Naive thymus-derived CD8-positive, alpha-beta T cell (primary cell): ENCODE measurements around the gene PRELID2. TPM values are rescaled to one million over a fixed set of nuclear protein-coding genes. Genes with fewer than 3 reads are reported as not detected.

Experiments
- ATAC-seq, 2 donors: fragments of 150-1000 bp; cut with Tn5 transposase in 1 of 2; sonication (Bioruptor Pico), chemical (Tn5 transposase) in 1 of 2; 1 replicate in 1 of 2; 2 replicates in 1 of 2; pipeline ENCODE4 v1.10.0; 2021; ENCODE audit warnings: mild to moderate bottlenecking in 2 of 2, moderate library complexity in 2 of 2
- POLR2A ChIA-PET: fragments of 350-600 bp; sonication (Branson Sonifier 250); formaldehyde crosslinking; loops from one replicate; lab custom pipeline; 2021; ENCODE audit warnings: antibody characterized with exemption; lab: Charles Lee
- DNase-seq, 10 donors: peaks; one replicate each; pipeline versions ENCODE4 v3.0.0 to v3.0.0-alpha.2; 2020 to 2022
- H3K27ac Mint-ChIP-seq, 10 donors: one replicate each; pipeline ENCODE4 v1.8.0; 2020 to 2022; ENCODE audit warnings: mild to moderate bottlenecking in 10 of 10, mixed read lengths in 10 of 10, moderate library complexity in 4 of 10, inconsistent platforms in 1 of 10
- H3K27me3 Mint-ChIP-seq, 5 donors: one replicate each; pipeline ENCODE4 v1.8.0; 2021 to 2022; ENCODE audit warnings: mixed read lengths in 5 of 5
- H3K36me3 Mint-ChIP-seq, 3 donors: one replicate each; pipeline ENCODE4 v1.8.0; 2020 to 2022; ENCODE audit warnings: mixed read lengths in 3 of 3, mild to moderate bottlenecking in 2 of 3, inconsistent platforms in 1 of 3
- H3K4me1 Mint-ChIP-seq, 4 donors: one replicate each; pipeline ENCODE4 v1.8.0; 2021 to 2022; ENCODE audit warnings: mixed read lengths in 4 of 4
- H3K4me3 Mint-ChIP-seq, 10 donors: one replicate each; pipeline ENCODE4 v1.8.0; 2020 to 2022; ENCODE audit warnings: mild to moderate bottlenecking in 10 of 10, mixed read lengths in 10 of 10, moderate library complexity in 6 of 10, inconsistent platforms in 1 of 10
- H3K9me3 Mint-ChIP-seq, 9 donors: one replicate each; pipeline ENCODE4 v1.8.0; 2020 to 2022; ENCODE audit warnings: mixed read lengths in 9 of 9, mild to moderate bottlenecking in 3 of 9, inconsistent platforms in 1 of 9, moderate library complexity in 1 of 9
- polyA plus RNA-seq, 3 donors: library from polyadenylated mRNA; unstranded; fragments of 300-500 nt; fragmentation: Illumina TruSeq; gene quantifications; one replicate each; pipeline ENCODE4 v1.2.3, GENCODE V29; 2021
- total RNA-seq, 8 experiments: library from RNA in 2 of 8; stranded (reverse) in 2 of 8; gene quantifications; one replicate each; pipeline ENCODE4 v1.2.3 and lab custom pipeline; 2021 to 2026

The PRELID2 gene
- total and polyA plus RNA-seq, 5 experiments from 2014 or later: 0.38 TPM; not detected in 4

GRCh38 chr5:145780982-145781381 is 54.2 kb downstream of the PRELID2 start:
- POLR2A ChIA-PET: no interaction called here
- Mint-ChIP-seq H3K36me3 (no peaks in the 10 kb centered on the region), H3K9me3 (no peaks in the 10 kb centered on the region), H3K4me3 (no peak overlapping the region), H3K27ac (no peak overlapping the region), H3K27me3 (peaks cover 0 to 7% (median 0%) of the 10 kb centered on the region in 5 donors), H3K4me1 (no peaks in the 10 kb centered on the region)
- no peak for DNase-seq
- ATAC-seq: no peak

GRCh38 chr5:145778144-145778900 is 56.8 kb downstream of the PRELID2 start:
- Mint-ChIP-seq H3K4me3 (no peak overlapping the region), H3K27ac (no peak overlapping the region)
- no peak for ATAC-seq

GRCh38 chr5:145777445-145778063 is 57.6 kb downstream of the PRELID2 start:
- Mint-ChIP-seq H3K27ac (no peak overlapping the region), H3K36me3 (no peaks in the 10 kb centered on the region), H3K27me3 (no peaks in the 10 kb centered on the region), H3K9me3 (no peaks in the 10 kb centered on the region), H3K4me1 (no peaks in the 10 kb centered on the region), H3K4me3 (no peak overlapping the region)
- no peak for DNase-seq
- POLR2A ChIA-PET: no interaction called here
- no peak for ATAC-seq

More at GRCh38 chr5:145778144-145778900, 56.8 kb downstream of the PRELID2 start:
- no peak for DNase-seq
- Mint-ChIP-seq H3K27me3 (peaks cover 0 to 6% (median 0%) of the 10 kb centered on the region in 5 donors), H3K4me1 (no peaks in the 10 kb centered on the region), H3K36me3 (no peaks in the 10 kb centered on the region), H3K9me3 (no peaks in the 10 kb centered on the region)
- POLR2A ChIA-PET: no interaction called here

GRCh38 chr5:145776886-145777285 is 58.3 kb downstream of the PRELID2 start:
- POLR2A ChIA-PET: no interaction called here

GRCh38 chr5:145775893-145776444 is 59.2 kb downstream of the PRELID2 start:
- ATAC-seq (no peak), DNase-seq (no peak)
- Mint-ChIP-seq H3K27me3 (no peaks in the 10 kb centered on the region), H3K9me3 (peaks cover 0 to 8% (median 0%) of the 10 kb centered on the region in 9 donors), H3K27ac (no peak overlapping the region), H3K36me3 (no peaks in the 10 kb centered on the region), H3K4me1 (peaks cover 0 to 2% (median 0%) of the 10 kb centered on the region in 4 donors), H3K4me3 (no peak overlapping the region)
- POLR2A ChIA-PET: no interaction called here

More at GRCh38 chr5:145776886-145777285, 58.3 kb downstream of the PRELID2 start:
- ATAC-seq (no peak), DNase-seq (no peak)
- Mint-ChIP-seq H3K4me3 (no peak overlapping the region), H3K27me3 (no peaks in the 10 kb centered on the region), H3K36me3 (no peaks in the 10 kb centered on the region), H3K27ac (no peak overlapping the region), H3K4me1 (no peaks in the 10 kb centered on the region), H3K9me3 (no peaks in the 10 kb centered on the region)

- DNase-seq: no peak
- Mint-ChIP-seq H3K36me3 (no peaks in the 10 kb centered on the region), H3K9me3 (peaks cover 0 to 9% (median 0%) of the 10 kb centered on the region in 9 donors), H3K27ac (no peak overlapping the region), H3K4me1 (peaks cover 0 to 2% (median 0%) of the 10 kb centered on the region in 4 donors), H3K4me3 (no peak overlapping the region), H3K27me3 (no peaks in the 10 kb centered on the region)
- ATAC-seq: no peak
- POLR2A ChIA-PET: no interaction called here
These were observed 59.7 kb downstream of the PRELID2 start for GRCh38 chr5:145775411-145775810.

GRCh38 chr5:145774442-145774841 is 60.7 kb downstream of the PRELID2 start:
- Mint-ChIP-seq H3K9me3 (peaks cover 0 to 9% (median 0%) of the 10 kb centered on the region in 9 donors), H3K27me3 (no peaks in the 10 kb centered on the region), H3K27ac (no peak overlapping the region), H3K4me1 (peaks cover 0 to 2% (median 0%) of the 10 kb centered on the region in 4 donors), H3K36me3 (no peaks in the 10 kb centered on the region), H3K4me3 (no peak overlapping the region)
- POLR2A ChIA-PET: no interaction called here
- ATAC-seq: no peak
- DNase-seq: no peak

- peaks cover 0 to 9% (median 0%) of the 10 kb centered on the region in 9 donors for H3K9me3 Mint-ChIP-seq
- DNase-seq (no peak), ATAC-seq (no peak)
- peaks cover 0 to 2% (median 0%) of the 10 kb centered on the region in 4 donors for H3K4me1 Mint-ChIP-seq
- no peaks in the 10 kb centered on the region for H3K36me3 Mint-ChIP-seq
- H3K4me3 Mint-ChIP-seq: no peak overlapping the region
- POLR2A ChIA-PET: no interaction called here
- no peak overlapping the region for H3K27ac Mint-ChIP-seq
- no peaks in the 10 kb centered on the region for H3K27me3 Mint-ChIP-seq
These were observed 62.7 kb downstream of the PRELID2 start for GRCh38 chr5:145772466-145772865.

GRCh38 chr5:145768863-145769262 is 66.3 kb downstream of the PRELID2 start:
- Mint-ChIP-seq H3K27ac (no peak overlapping the region), H3K27me3 (no peaks in the 10 kb centered on the region), H3K36me3 (no peaks in the 10 kb centered on the region), H3K4me3 (no peak overlapping the region), H3K9me3 (peaks cover 0 to 9% (median 0%) of the 10 kb centered on the region in 9 donors), H3K4me1 (peaks cover 0 to 2% (median 0%) of the 10 kb centered on the region in 4 donors)
- DNase-seq (no peak), ATAC-seq (no peak)
- POLR2A ChIA-PET: no interaction called here

GRCh38 chr5:145764325-145764724 is 70.8 kb downstream of the PRELID2 start:
- Mint-ChIP-seq H3K27ac (no peak overlapping the region), H3K4me3 (no peak overlapping the region), H3K36me3 (no peaks in the 10 kb centered on the region), H3K9me3 (peaks cover 0 to 5% (median 0%) of the 10 kb centered on the region in 9 donors), H3K27me3 (no peaks in the 10 kb centered on the region), H3K4me1 (no peaks in the 10 kb centered on the region)
- ATAC-seq (no peak), DNase-seq (no peak)
- POLR2A ChIA-PET: no interaction called here

- H3K36me3 Mint-ChIP-seq: no peaks in the 10 kb centered on the region
These were observed 72.3 kb downstream of the PRELID2 start for GRCh38 chr5:145762833-145763232.

GRCh38 chr5:145761254-145761653 is 73.9 kb downstream of the PRELID2 start:
- Mint-ChIP-seq H3K9me3 (peaks cover 0 to 2% (median 0%) of the 10 kb centered on the region in 9 donors), H3K4me1 (no peaks in the 10 kb centered on the region), H3K4me3 (no peak overlapping the region), H3K36me3 (no peaks in the 10 kb centered on the region), H3K27me3 (no peaks in the 10 kb centered on the region), H3K27ac (no peak overlapping the region)
- POLR2A ChIA-PET: no interaction called here
- DNase-seq (no peak), ATAC-seq (no peak)

More at GRCh38 chr5:145762833-145763232, 72.3 kb downstream of the PRELID2 start:
- Mint-ChIP-seq H3K9me3 (peaks cover 0 to 5% (median 0%) of the 10 kb centered on the region in 9 donors), H3K27me3 (no peaks in the 10 kb centered on the region), H3K27ac (no peak overlapping the region), H3K4me3 (no peak overlapping the region), H3K4me1 (no peaks in the 10 kb centered on the region)
- POLR2A ChIA-PET: no interaction called here
- ATAC-seq (no peak), DNase-seq (no peak)

GRCh38 chr5:145760660-145761059 is 74.5 kb downstream of the PRELID2 start:
- Mint-ChIP-seq H3K27ac (no peak overlapping the region), H3K27me3 (no peaks in the 10 kb centered on the region), H3K4me3 (no peak overlapping the region), H3K36me3 (no peaks in the 10 kb centered on the region), H3K4me1 (no peaks in the 10 kb centered on the region), H3K9me3 (peaks cover 0 to 2% (median 0%) of the 10 kb centered on the region in 9 donors)
- no peak for DNase-seq
- POLR2A ChIA-PET: no interaction called here
- no peak for ATAC-seq
